Right renal pelvis (tissue), 4 donors: ENCODE data around the gene UVRAG. TPM values are rescaled to one million over a fixed set of nuclear protein-coding genes. Genes with fewer than 3 reads are reported as not detected.
A peak's percentile ranks its signal among the peaks of the same experiment; 100 is the strongest.
"Not testable (repeated sequence)": the region's sequence is repeated elsewhere in the genome, so short reads cannot be mapped to it uniquely, and the experiment has no call there.

Experiments
- DNase-seq, 4 donors: peaks; one replicate each; pipeline ENCODE4 v3.0.0-alpha.2; 2013; ENCODE audit warnings: low read depth in 4 of 4, low spot score in 3 of 4, missing footprints in 1 of 4
- polyA plus RNA-seq, 4 donors: library from polyadenylated mRNA; unstranded; fragments of 120-200 nt; gene quantifications; one replicate each; pipeline ENCODE4 v1.2.1, GENCODE V29; 2013; ENCODE audit not compliant: insufficient read length in 4 of 4

Gene UVRAG
- polyA plus RNA-seq, 4 donors: 17.3 to 20.2 (median 18.0) TPM

GRCh38 chr11:75873417-75874221, 58.6 kb downstream of the UVRAG start:
- DNase-seq: no peak

GRCh38 chr11:75874684-75875341, 59.8 kb downstream of the UVRAG start:
- DNase-seq: no peak

DNA sequence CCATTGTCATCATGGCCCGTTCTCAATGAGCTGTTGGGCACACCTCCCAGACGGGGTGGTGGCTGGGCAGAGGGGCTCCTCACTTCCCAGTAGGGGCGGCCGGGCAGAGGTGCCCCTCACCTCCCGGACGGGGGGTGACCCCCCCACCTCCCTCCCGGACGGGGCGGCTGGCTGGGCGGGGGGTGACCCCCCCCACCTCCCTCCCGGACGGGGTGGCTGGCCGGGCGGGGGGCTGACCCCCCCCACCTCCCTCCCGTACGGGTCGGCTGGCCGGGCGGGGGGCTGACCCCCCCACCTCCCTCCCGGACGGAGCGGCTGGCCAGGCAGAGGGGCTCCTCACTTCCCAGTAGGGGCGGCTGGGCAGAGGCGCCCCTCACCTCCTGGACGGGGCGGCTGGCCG, 62.3 kb downstream of the UVRAG start:
- not testable (repeated sequence) for DNase-seq

- not testable (repeated sequence) for DNase-seq
Observed at GRCh38 chr11:75877931-75878330, 62.9 kb downstream of the UVRAG start.

- no peak for DNase-seq
Observed at GRCh38 chr11:75878933-75879332, 63.9 kb downstream of the UVRAG start.

DNA sequence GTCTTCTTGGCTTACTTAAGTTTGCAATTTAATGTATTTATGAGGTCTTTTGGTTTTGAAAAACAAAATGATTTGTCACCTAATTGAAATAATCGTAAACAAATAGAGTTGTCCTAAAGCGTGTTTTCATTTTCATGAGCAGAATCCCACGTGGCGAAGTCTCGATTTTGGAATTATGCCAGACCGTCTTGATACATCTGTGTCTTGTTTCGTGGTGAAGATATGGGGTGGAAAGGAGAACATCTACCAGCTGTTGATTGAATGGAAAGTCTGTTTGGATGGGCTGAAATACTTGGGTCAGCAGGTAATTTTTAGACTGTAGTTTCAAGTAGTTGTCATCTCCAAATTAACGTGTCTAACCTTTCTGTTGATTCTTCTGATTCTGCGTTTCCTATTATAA, 64.7 kb downstream of the UVRAG start:
- no peak for DNase-seq

- DNase-seq: not testable (repeated sequence)
Observed at GRCh38 chr11:75880343-75880742, 65.3 kb downstream of the UVRAG start.

DNA sequence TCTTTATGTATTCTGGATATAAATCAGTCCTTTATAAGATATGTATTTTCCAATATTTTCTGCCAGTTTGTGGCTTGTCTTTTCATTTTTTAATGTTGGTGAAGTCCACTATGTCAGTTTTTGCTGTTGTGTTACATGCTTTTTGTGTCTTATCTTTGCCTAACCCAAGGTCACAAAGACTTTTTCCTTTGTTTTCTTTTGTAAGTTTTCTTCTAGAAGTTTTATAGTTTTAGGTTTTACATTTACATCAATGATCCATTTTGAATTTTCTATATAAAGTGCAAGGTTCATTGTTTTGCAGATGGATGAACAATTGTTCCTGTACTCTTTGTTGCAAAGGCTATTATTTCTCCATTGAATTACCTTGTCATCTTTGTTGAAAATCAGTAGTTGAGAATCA, 69.3 kb downstream of the UVRAG start:
- no peak for DNase-seq

DNA sequence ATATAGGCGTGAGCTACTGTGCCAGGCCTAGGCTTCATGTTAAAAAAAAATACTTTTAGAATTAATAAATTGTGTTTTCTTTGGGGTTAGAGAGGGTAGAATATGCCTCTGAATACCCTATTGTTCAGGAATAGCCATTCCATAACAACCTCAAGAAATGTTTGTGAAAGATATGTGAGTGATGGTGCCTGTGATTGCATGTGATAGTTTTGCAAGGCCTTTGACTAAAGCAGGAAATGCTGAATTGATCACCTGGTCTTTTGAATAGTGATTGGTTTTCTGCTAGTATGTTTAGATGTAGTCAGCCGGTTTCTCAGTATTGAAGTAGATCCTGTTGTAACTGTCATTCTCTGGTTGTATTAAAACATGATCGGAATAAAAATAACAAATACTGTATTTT, 73.4 kb downstream of the UVRAG start:
- no peak for DNase-seq

- DNase-seq: no peak
Observed at GRCh38 chr11:75891947-75892739, 77.1 kb downstream of the UVRAG start.

- DNase-seq: no peak
Observed at GRCh38 chr11:75893251-75893650, 78.2 kb downstream of the UVRAG start.

DNA sequence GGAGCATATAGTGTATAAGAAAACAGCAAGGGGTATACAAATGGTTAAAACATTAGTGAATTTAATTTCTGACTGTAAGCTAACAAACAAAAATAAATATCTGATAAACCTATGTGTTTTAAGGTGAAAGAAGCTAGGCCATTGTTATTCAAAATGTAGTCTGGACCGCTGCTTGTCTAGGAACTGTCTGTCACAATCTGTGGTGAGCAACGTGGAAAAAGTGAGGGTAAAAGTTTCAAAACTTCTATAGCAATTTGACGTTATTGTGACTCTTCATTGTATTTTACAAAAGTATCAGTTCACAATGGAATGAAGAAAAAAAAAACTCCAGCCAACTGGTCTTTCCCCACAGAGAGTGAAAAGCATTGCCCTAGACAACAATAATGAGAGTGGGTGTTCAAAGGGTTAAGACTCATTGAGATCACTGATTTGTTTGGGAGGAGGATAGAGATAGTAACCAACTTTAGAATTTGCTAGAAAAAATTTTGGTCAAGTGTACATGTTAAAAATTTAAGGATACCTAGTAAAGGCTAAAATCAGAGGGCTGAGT, 79.1 kb downstream of the UVRAG start:
- DNase-seq: no peak

- DNase-seq: peak; percentile 12 to 41 (median 23)
Observed at GRCh38 chr11:75896843-75897419, 81.9 kb downstream of the UVRAG start.

DNA sequence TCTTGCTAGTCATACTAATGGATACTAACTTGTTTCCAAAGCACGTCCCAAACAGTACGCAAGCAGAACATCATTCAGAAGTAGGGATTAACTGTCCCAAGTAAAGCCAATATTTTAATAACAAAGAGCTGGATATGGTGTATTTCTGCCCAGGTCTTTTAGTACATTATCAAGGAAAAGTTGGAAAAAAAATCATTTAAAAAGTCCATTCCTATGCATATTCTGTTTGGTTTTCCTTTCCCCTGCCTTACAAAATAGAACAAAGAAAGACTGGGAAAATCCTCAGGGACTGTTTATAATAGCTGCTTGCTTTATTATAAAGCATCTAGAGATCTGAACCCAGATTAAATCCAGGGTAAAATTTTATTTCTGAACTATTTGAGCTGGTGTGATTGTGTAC, 83.9 kb downstream of the UVRAG start:
- no peak for DNase-seq

DNA sequence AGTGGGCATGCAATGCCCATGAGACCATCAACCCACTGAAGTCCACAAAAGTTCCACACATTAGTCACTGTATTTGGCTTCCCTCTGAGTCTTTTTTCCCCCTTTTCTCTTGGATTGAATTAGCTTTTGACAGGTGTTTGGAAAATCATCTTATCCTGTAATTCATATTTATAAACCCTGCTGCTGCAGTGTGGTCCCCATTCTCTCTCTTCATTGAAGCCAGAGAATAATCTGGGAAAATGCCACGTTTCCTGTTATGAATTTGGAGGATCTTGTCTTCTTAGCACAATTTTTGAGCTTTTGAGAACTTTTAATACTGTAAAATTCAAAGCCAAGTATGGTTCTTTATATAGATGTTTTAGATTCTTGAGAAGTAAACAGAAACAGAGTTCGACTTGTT, 84.8 kb downstream of the UVRAG start:
- no peak for DNase-seq

DNA sequence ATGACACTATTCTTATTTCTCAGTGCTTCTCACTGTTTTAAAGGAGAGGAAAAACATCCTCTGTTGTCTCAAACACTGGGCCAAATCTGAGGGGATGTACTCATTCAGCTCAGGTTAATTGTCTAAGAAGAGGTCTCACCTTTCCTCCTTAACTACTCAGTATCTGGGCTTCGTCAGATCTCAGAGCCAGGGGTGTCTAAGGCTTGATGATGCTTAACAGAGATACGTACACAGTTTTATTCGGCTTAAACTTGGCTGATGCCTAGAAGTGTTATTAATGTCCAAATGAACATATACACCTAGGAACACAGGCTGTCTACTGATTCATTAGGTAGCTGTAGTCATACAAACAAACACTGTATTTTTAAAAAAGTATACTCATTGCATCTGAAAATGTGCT, 85.8 kb downstream of the UVRAG start:
- DNase-seq: no peak

- no peak for DNase-seq
Observed at GRCh38 chr11:75902631-75903030, 87.6 kb downstream of the UVRAG start.

GRCh38 chr11:75903276-75903675, 88.3 kb downstream of the UVRAG start:
- DNase-seq: no peak

- no peak for DNase-seq
Observed at GRCh38 chr11:75905434-75905833, 90.4 kb downstream of the UVRAG start.

GRCh38 chr11:75907906-75908527, 93.0 kb downstream of the UVRAG start:
- no peak for DNase-seq
